Nephron progenitor cell (in vitro differentiated cells): ENCODE data around the gene SMIM28.

Experiments
- DNase-seq: peaks from one replicate; pipeline ENCODE4 v3.0.0; 2021
- H3K27ac Mint-ChIP-seq: 2 replicates; pipeline ENCODE4 v1.8.0; 2021; ENCODE audit warnings: mild to moderate bottlenecking, moderate library complexity, mixed read lengths
- H3K27me3 Mint-ChIP-seq: 2 replicates; pipeline ENCODE4 v1.8.0; 2021; ENCODE audit warnings: mild to moderate bottlenecking, low read depth, mixed read lengths; ENCODE audit not compliant: poor library complexity
- H3K36me3 Mint-ChIP-seq: 2 replicates; pipeline ENCODE4 v1.8.0; 2021; ENCODE audit warnings: low read depth, mixed read lengths
- H3K4me1 Mint-ChIP-seq: 2 replicates; pipeline ENCODE4 v1.8.0; 2021; ENCODE audit warnings: mixed read lengths
- H3K4me3 Mint-ChIP-seq: 2 replicates; pipeline ENCODE4 v1.8.0; 2021; ENCODE audit warnings: mild to moderate bottlenecking, moderate library complexity, mixed read lengths
- H3K9me3 Mint-ChIP-seq: 2 replicates; pipeline ENCODE4 v1.8.0; 2021; ENCODE audit warnings: mild to moderate bottlenecking, moderate library complexity, mixed read lengths
- CTCF ChIP-seq: fragments of 200-600 bp; sonication (generic); IDR thresholded peaks from 2 replicates; pipeline ENCODE4 v1.5.0; 2021; ENCODE audit warnings: antibody characterized with exemption

The SMIM28 gene

GRCh38 chr6:138370631-138371451, 6.9 kb upstream of the SMIM28 start:
- TF ChIP-seq CTCF, result no peak
- no peak for DNase-seq
- H3K27ac Mint-ChIP-seq, result peak overlapping the region; percentile 78
- H3K36me3 Mint-ChIP-seq, result peaks cover 5% of the 10 kb centered on the region
- peaks cover 17% of the 10 kb centered on the region for H3K9me3 Mint-ChIP-seq
- H3K27me3 Mint-ChIP-seq, result peaks cover 3% of the 10 kb centered on the region
- H3K4me1 Mint-ChIP-seq, result peaks cover 33% of the 10 kb centered on the region
- H3K4me3 Mint-ChIP-seq, result no peak overlapping the region

GRCh38 chr6:138371452-138371711, 6.3 kb upstream of the SMIM28 start:
- Mint-ChIP-seq H3K36me3 (peaks cover 5% of the 10 kb centered on the region), H3K9me3 (peaks cover 17% of the 10 kb centered on the region), H3K27ac (peak overlapping the region; percentile 82), H3K4me3 (peak overlapping the region; percentile 71), H3K4me1 (peaks cover 33% of the 10 kb centered on the region), H3K27me3 (peaks cover 3% of the 10 kb centered on the region)
- TF ChIP-seq CTCF, result no peak
- DNase-seq, result no peak

- peaks cover 3% of the 10 kb centered on the region for H3K27me3 Mint-ChIP-seq
Observed at GRCh38 chr6:138371720-138372119, 6.0 kb upstream of the SMIM28 start.

GRCh38 chr6:138372711-138373463, 4.8 kb upstream of the SMIM28 start:
- no peak overlapping the region for H3K4me3 Mint-ChIP-seq
- H3K9me3 Mint-ChIP-seq, result peaks cover 2% of the 10 kb centered on the region
- peaks cover 3% of the 10 kb centered on the region for H3K27me3 Mint-ChIP-seq
- peaks cover 33% of the 10 kb centered on the region for H3K4me1 Mint-ChIP-seq
- DNase-seq, result no peak
- no peaks in the 10 kb centered on the region for H3K36me3 Mint-ChIP-seq
- H3K27ac Mint-ChIP-seq, result no peak overlapping the region
- TF ChIP-seq CTCF, result no peak

More at GRCh38 chr6:138371720-138372119, 6.0 kb upstream of the SMIM28 start:
- Mint-ChIP-seq H3K36me3 (peaks cover 5% of the 10 kb centered on the region), H3K4me1 (peaks cover 33% of the 10 kb centered on the region), H3K4me3 (peak overlapping the region; percentile 71), H3K9me3 (peaks cover 14% of the 10 kb centered on the region), H3K27ac (peak overlapping the region; percentile 82)
- no peak for DNase-seq
- TF ChIP-seq CTCF, result no peak

GRCh38 chr6:138374230-138374629, 3.5 kb upstream of the SMIM28 start:
- Mint-ChIP-seq H3K27ac (peak overlapping the region; percentile 6), H3K4me3 (no peak overlapping the region), H3K4me1 (peaks cover 33% of the 10 kb centered on the region), H3K36me3 (no peaks in the 10 kb centered on the region), H3K27me3 (peaks cover 3% of the 10 kb centered on the region), H3K9me3 (no peaks in the 10 kb centered on the region)
- no peak for DNase-seq
- no peak for TF ChIP-seq CTCF
